Keratinocyte (primary cell): ENCODE data around the gene MED15. TPM values are rescaled to one million over a fixed set of nuclear protein-coding genes. Genes with fewer than 3 reads are reported as not detected.
"Not testable (repeated sequence)": the region's sequence is repeated elsewhere in the genome, so short reads cannot be mapped to it uniquely, and the experiment has no call there.

Source experiments
- DNase-seq: peaks from one replicate; pipeline ENCODE4 v3.0.0-alpha.2; 2011; ENCODE audit warnings: low read depth, missing footprints, low spot score
- FAIRE-seq: peaks from 2 replicates; lab custom pipeline; 2011; peaks lifted over from hg19 to GRCh38; lab: Jason Lieb, UNC
- H2AFZ ChIP-seq: 2 replicates; pipeline ENCODE4 v1.6.0; 2012; ENCODE audit warnings: low read length, control low read depth, inconsistent platforms; ENCODE audit not compliant: control insufficient read depth
- H3K27ac ChIP-seq: 2 replicates; pipeline ENCODE4 v1.5.1; 2011; ENCODE audit warnings: low read length; ENCODE audit not compliant: control insufficient read depth, insufficient read depth
- H3K27me3 ChIP-seq: 3 replicates; pipeline ENCODE4 v1.6.0; 2011; ENCODE audit warnings: low read length; ENCODE audit not compliant: control insufficient read depth, insufficient read depth; ENCODE audit errors: extremely low read depth
- H3K36me3 ChIP-seq, 2 experiments: 2 replicates in 1 of 2; 3 replicates in 1 of 2; pipeline ENCODE4 v1.5.1; 2011; ENCODE audit warnings: low read length in 2 of 2, mild to moderate bottlenecking in 1 of 2; ENCODE audit not compliant: control insufficient read depth in 2 of 2, insufficient read depth in 2 of 2; ENCODE audit errors: extremely low read depth in 1 of 2
- H3K4me1 ChIP-seq: 3 replicates; pipeline ENCODE4 v1.5.1; 2011; ENCODE audit warnings: low read length; ENCODE audit not compliant: control insufficient read depth, insufficient read depth; ENCODE audit errors: extremely low read depth
- H3K4me2 ChIP-seq: 3 replicates; pipeline ENCODE4 v1.6.0; 2011; ENCODE audit warnings: low read depth, low read length; ENCODE audit not compliant: control insufficient read depth, insufficient read depth; ENCODE audit errors: extremely low read depth
- H3K4me3 ChIP-seq, 3 experiments: fragments of 200-600 bp in 1 of 3; sonication (generic) in 1 of 3; 2 replicates in 2 of 3; 3 replicates in 1 of 3; pipeline ENCODE4 v1.5.1; 2011 to 2016; ENCODE audit warnings: low read length in 3 of 3, mild to moderate bottlenecking in 3 of 3, control low read depth in 2 of 3, inconsistent platforms in 1 of 3, low read depth in 1 of 3, mixed read lengths in 1 of 3, mixed run types in 1 of 3, moderate library complexity in 1 of 3; ENCODE audit not compliant: control insufficient read depth in 2 of 3, insufficient read depth in 2 of 3; ENCODE audit errors: extremely low read depth in 1 of 3
- H3K79me2 ChIP-seq: 2 replicates; pipeline ENCODE4 v1.6.0; 2012; ENCODE audit warnings: low read length; ENCODE audit not compliant: control insufficient read depth, insufficient read depth
- H3K9ac ChIP-seq: 3 replicates; pipeline ENCODE4 v1.6.0; 2011; ENCODE audit warnings: low read length; ENCODE audit not compliant: control insufficient read depth, insufficient read depth; ENCODE audit errors: extremely low read depth
- H3K9me1 ChIP-seq: 3 replicates; pipeline ENCODE4 v1.6.0; 2011; ENCODE audit warnings: low read length; ENCODE audit not compliant: control insufficient read depth, insufficient read depth; ENCODE audit errors: extremely low read depth
- H3K9me3 ChIP-seq: 2 replicates; pipeline ENCODE4 v1.5.1; 2012; ENCODE audit warnings: low read depth, low read length; ENCODE audit not compliant: control insufficient read depth
- H4K20me1 ChIP-seq: 3 replicates; pipeline ENCODE4 v1.6.0; 2011; ENCODE audit warnings: low read length; ENCODE audit not compliant: control insufficient read depth, insufficient read depth; ENCODE audit errors: extremely low read depth
- EZH2 ChIP-seq: IDR thresholded peaks from one replicate; pipeline ENCODE4 v1.6.1; 2012; ENCODE audit warnings: inconsistent platforms, mild to moderate bottlenecking, low read length, moderate library complexity
- dilution Hi-C: fragments of 300-500 bp; cut with MboI; formaldehyde crosslinking; loops from one replicate; pipeline ENCODE4 v1.7.0; 2020; ENCODE audit warnings: low sequenced_read_pairs; ENCODE audit not compliant: extremely low pct_ligation_motif_present
- polyA plus RNA-seq, 5 experiments: library from polyadenylated mRNA; depleted of rRNA in 3 of 5; stranded (reverse) in 3 of 5; stranded (forward) in 1 of 5; unstranded in 1 of 5; fragments of >200 nt; gene quantifications; 1 replicate in 1 of 5; 2 replicates in 3 of 5; 3 replicates in 1 of 5; pipeline versions ENCODE4 v1.2.1 to v1.2.3, GENCODE V29; 2011 to 2012; ENCODE audit warnings: missing spikeins in 2 of 5, low read depth in 1 of 5, low replicate concordance in 1 of 5
- TF ChIP-seq, protein P1 (sequence below), 3 experiments: IDR thresholded peaks in 1 of 3; conservative IDR thresholded peaks in 1 of 3; optimal IDR thresholded peaks in 1 of 3; 2 replicates in 2 of 3; 3 replicates in 1 of 3; pipeline versions ENCODE3 to v1.5.1; 2011; ENCODE audit warnings: low read length in 3 of 3, mild to moderate bottlenecking in 3 of 3, moderate library complexity in 2 of 3, control low read depth in 1 of 3, inconsistent platforms in 1 of 3; ENCODE audit not compliant: insufficient read depth in 2 of 3; ENCODE audit errors: extremely low read depth in 1 of 3

The MED15 gene
- polyA plus RNA-seq, 1 donor (not counting 4 experiments of a cell fraction or from before 2014, with no cell fraction given): 24.9 TPM

DNA sequence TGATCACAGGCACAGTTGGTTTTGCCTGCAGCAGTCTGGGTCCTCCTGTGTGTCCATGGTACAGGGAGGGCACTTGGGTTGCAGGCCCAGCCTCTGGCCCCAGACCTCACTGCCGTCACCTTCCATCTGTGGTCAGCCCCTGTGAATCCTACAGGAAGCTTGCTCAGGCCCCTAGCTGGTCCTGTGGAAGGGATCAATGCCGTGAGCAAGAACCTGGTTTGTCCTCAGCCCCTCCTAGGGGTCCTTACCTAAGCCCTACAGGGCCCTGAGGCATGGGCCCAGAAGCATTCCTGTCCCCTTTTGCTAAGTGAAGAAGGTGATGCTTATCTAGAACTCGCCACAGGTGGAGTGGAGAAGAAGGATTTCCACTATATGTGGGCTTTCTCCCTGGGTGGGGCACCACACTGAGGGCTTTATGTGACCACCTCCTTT, 29.9 kb downstream of the MED15 start:
- dilution Hi-C loops: no loop called here
- Histone ChIP-seq H3K36me3 (peaks cover 11 to 28% of the 10 kb centered on the region in 2 experiments), H3K4me1 (peaks cover 18% of the 10 kb centered on the region), H3K4me3 (no peak overlapping the region), H3K9ac (no peak overlapping the region), H4K20me1 (peaks cover 3% of the 10 kb centered on the region), H3K4me2 (no peak overlapping the region), H2AFZ (no peak overlapping the region), H3K27ac (no peak overlapping the region), H3K9me3 (no peaks in the 10 kb centered on the region), H3K79me2 (peaks cover 91% of the 10 kb centered on the region), H3K9me1 (peaks cover 3% of the 10 kb centered on the region), H3K27me3 (no peaks in the 10 kb centered on the region)
- TF ChIP-seq, protein P1, sequence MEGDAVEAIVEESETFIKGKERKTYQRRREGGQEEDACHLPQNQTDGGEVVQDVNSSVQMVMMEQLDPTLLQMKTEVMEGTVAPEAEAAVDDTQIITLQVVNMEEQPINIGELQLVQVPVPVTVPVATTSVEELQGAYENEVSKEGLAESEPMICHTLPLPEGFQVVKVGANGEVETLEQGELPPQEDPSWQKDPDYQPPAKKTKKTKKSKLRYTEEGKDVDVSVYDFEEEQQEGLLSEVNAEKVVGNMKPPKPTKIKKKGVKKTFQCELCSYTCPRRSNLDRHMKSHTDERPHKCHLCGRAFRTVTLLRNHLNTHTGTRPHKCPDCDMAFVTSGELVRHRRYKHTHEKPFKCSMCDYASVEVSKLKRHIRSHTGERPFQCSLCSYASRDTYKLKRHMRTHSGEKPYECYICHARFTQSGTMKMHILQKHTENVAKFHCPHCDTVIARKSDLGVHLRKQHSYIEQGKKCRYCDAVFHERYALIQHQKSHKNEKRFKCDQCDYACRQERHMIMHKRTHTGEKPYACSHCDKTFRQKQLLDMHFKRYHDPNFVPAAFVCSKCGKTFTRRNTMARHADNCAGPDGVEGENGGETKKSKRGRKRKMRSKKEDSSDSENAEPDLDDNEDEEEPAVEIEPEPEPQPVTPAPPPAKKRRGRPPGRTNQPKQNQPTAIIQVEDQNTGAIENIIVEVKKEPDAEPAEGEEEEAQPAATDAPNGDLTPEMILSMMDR (optimal IDR thresholded peaks at IDR 0.05 in 1 of 3, IDR thresholded peaks at IDR 0.05 in 1 of 3, conservative IDR thresholded peaks at IDR 0.05 in 1 of 3; ENCODE audit: extremely low read depth in 1 of 3, insufficient read depth in 2 of 3, low read length in 3 of 3): no peak
- no peak for TF ChIP-seq EZH2
- FAIRE-seq (no peak), DNase-seq (no peak)

DNA sequence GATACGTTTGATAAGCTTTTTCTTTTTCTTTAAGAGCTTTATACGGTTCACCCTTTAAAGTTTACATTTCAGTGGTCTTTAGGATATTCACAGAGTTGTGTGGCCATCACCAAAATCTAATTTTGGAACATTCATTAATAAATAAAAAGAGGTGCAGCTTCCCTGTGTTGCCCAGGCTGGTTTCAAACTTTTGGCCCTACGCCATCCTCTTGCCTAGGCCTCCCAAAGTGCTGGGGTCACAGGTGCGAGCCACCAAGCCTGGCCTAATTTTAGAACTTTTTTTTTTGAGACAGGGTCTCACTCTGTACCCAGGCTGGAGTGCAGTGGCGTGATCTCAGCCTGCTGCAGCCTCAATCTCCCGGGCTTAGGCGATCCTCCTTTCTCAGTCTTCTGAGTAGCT, 30.6 kb downstream of the MED15 start:
- dilution Hi-C loops: no loop called here
- H2AFZ ChIP-seq: no peak overlapping the region
- no peaks in the 10 kb centered on the region for H3K27me3 ChIP-seq
- H3K9me1 ChIP-seq: no peaks in the 10 kb centered on the region
- FAIRE-seq (no peak), DNase-seq (no peak)
- no peaks in the 10 kb centered on the region for H3K9me3 ChIP-seq
- no peak overlapping the region for H3K4me3 ChIP-seq
- TF ChIP-seq EZH2: no peak
- TF ChIP-seq, protein P1 (optimal IDR thresholded peaks at IDR 0.05 in 1 of 3, IDR thresholded peaks at IDR 0.05 in 1 of 3, conservative IDR thresholded peaks at IDR 0.05 in 1 of 3; ENCODE audit: extremely low read depth in 1 of 3, insufficient read depth in 2 of 3, low read length in 3 of 3): no peak
- peaks cover 91% of the 10 kb centered on the region for H3K79me2 ChIP-seq
- no peak overlapping the region for H3K4me2 ChIP-seq
- H3K4me1 ChIP-seq: peaks cover 12% of the 10 kb centered on the region
- peaks cover 12 to 23% of the 10 kb centered on the region in 2 experiments for H3K36me3 ChIP-seq
- H4K20me1 ChIP-seq: peaks cover 3% of the 10 kb centered on the region
- H3K9ac ChIP-seq: no peak overlapping the region
- H3K27ac ChIP-seq: no peak overlapping the region

DNA sequence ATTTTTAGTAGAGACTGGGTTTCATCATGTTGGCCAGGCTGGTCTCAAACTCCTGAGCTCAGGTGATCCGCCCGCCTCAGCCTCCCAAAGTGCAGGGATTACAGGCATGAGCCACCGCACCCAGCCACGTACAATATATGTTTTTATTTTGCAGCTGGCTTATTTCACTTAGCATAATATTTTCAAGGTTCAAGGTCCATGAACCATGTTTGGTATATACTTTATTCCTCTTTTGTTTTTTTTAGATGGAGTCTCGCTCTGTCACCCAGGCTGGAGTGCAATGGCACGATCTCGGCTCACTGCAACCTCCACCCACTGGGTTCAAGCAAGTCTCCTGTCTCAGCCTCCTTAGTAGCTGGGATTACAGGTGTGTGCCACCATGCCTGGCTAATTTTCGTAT, 31.5 kb downstream of the MED15 start:
- H3K27ac ChIP-seq, DNase-seq, FAIRE-seq, H3K4me1 ChIP-seq, H2AFZ ChIP-seq, H3K9ac ChIP-seq, H3K9me3 ChIP-seq, H3K4me3 ChIP-seq, H3K27me3 ChIP-seq, H3K4me2 ChIP-seq, dilution Hi-C loops, H4K20me1 ChIP-seq, H3K9me1 ChIP-seq: not testable (repeated sequence)
- peaks cover 12 to 21% of the 10 kb centered on the region in 2 experiments for H3K36me3 ChIP-seq
- peaks cover 86% of the 10 kb centered on the region for H3K79me2 ChIP-seq
